ENCODE data around the gene SAFB.

DNA sequence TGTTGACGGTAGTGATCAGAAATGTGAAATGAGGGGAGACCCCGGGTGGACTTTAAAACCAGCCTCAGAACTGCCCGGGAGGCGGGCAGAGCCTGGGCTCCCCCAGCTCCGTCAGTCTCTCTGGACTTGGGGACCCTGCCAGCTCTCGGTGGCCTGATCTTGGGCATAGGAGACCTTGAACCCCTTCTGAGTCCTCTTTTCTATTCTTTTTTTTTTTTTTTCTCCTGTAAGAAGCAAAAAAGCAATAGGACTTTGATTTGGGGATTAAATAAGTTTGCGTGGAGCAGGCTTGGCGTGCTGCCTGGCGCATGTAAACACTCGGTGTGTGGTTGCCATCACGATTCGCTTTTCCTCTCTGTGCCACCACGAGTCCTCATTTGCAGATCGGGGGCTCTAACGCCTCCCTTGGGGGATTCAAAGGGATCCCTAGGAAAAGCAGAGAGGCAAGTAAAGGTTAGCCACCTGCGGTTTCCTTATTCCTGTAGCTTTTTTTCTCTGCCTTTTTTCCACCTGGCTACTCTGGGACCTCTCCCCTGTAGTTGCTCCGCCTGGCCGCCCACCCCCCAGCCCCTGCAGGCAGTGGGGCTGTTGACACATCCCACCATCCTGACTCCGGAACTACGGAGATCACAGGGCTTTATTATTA is 1.3 kb downstream of the SAFB start:
- TF ChIP-seq, protein P1, sequence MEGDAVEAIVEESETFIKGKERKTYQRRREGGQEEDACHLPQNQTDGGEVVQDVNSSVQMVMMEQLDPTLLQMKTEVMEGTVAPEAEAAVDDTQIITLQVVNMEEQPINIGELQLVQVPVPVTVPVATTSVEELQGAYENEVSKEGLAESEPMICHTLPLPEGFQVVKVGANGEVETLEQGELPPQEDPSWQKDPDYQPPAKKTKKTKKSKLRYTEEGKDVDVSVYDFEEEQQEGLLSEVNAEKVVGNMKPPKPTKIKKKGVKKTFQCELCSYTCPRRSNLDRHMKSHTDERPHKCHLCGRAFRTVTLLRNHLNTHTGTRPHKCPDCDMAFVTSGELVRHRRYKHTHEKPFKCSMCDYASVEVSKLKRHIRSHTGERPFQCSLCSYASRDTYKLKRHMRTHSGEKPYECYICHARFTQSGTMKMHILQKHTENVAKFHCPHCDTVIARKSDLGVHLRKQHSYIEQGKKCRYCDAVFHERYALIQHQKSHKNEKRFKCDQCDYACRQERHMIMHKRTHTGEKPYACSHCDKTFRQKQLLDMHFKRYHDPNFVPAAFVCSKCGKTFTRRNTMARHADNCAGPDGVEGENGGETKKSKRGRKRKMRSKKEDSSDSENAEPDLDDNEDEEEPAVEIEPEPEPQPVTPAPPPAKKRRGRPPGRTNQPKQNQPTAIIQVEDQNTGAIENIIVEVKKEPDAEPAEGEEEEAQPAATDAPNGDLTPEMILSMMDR (IDR thresholded peaks at IDR 0.05), result no peak
- TF ChIP-seq MAZ (IDR thresholded peaks at IDR 0.05; ENCODE audit: borderline replicate concordance, low read depth, low read length) (no peak), CBX8 (IDR thresholded peaks at IDR 0.05) (no peak), EP300 (IDR thresholded peaks at IDR 0.05) (no peak), POLR2A (IDR thresholded peaks at IDR 0.05; ENCODE audit: low read length) (no peak), CEBPB (IDR thresholded peaks at IDR 0.05) (no peak), KDM1A (IDR thresholded peaks at IDR 0.05; ENCODE audit: low read depth) (no peak), MAFK (IDR thresholded peaks at IDR 0.05; ENCODE audit: partially characterized antibody) (no peak), NR3C1 (IDR thresholded peaks at IDR 0.05) (no peak)
- TF ChIP-seq, protein P2, sequence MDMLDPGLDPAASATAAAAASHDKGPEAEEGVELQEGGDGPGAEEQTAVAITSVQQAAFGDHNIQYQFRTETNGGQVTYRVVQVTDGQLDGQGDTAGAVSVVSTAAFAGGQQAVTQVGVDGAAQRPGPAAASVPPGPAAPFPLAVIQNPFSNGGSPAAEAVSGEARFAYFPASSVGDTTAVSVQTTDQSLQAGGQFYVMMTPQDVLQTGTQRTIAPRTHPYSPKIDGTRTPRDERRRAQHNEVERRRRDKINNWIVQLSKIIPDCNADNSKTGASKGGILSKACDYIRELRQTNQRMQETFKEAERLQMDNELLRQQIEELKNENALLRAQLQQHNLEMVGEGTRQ (IDR thresholded peaks at IDR 0.05), result no peak
